Measurements from ENCODE around the gene CD200. TPM values are rescaled to one million over a fixed set of nuclear protein-coding genes. Genes with fewer than 3 reads are reported as not detected.

CD200 gene
- total and polyA plus RNA-seq, 2 experiments from 2014 or later = 51.9 to 65.0 TPM

DNA sequence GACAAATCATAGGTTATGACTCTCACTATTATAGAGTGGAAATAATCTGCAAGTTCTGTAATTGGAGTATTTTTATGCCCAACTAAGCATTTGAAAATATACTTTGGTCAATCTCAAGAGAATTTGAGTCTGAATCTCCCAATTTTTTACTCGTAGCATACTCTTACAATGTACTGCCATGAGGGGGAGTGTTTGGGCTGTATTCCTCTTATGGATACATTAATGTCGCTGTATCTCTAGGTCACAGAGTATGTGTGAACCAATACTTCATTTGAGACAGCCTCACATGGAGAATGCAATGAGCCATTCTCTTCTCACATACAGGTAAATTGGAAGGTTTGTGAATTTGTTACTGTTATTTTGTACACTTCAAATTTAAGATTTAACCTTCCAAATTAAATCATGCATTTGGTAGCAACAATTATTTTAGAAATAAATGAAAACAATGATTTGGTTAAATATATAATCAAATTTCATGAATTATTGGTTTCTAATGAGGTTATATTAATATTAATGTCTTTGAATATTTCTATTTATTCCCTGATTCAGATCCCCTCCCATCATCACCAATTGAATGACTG lies 5.5 kb upstream of the CD200 start:
- H3K27me3 ChIP-seq (ENCODE audit: insufficient read depth) = no peaks in the 10 kb centered on the region
- H3K4me2 ChIP-seq = no peak overlapping the region
- no peaks in the 10 kb centered on the region for H4K20me1 ChIP-seq (replicated peaks; ENCODE audit: insufficient read depth)
- no peaks in the 10 kb centered on the region for H3F3A ChIP-seq (replicated peaks; ENCODE audit: low read depth)
- no peak overlapping the region for H3K4me3 ChIP-seq
- no peak overlapping the region for H2AFZ ChIP-seq
- peaks cover 12% of the 10 kb centered on the region for H3K4me1 Mint-ChIP-seq
- no peaks in the 10 kb centered on the region for H3K9me2 ChIP-seq (ENCODE audit: insufficient read depth)
- TF ChIP-seq, protein P1, sequence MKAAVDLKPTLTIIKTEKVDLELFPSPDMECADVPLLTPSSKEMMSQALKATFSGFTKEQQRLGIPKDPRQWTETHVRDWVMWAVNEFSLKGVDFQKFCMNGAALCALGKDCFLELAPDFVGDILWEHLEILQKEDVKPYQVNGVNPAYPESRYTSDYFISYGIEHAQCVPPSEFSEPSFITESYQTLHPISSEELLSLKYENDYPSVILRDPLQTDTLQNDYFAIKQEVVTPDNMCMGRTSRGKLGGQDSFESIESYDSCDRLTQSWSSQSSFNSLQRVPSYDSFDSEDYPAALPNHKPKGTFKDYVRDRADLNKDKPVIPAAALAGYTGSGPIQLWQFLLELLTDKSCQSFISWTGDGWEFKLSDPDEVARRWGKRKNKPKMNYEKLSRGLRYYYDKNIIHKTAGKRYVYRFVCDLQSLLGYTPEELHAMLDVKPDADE (IDR thresholded peaks at IDR 0.05) = no peak
- TF ChIP-seq STAT1 (IDR thresholded peaks at IDR 0.05; ENCODE audit: unreplicated experiment) (no peak), ZNF114 (CRISPR knock-in tag; IDR thresholded peaks at IDR 0.05) (no peak), CREB1 (CRISPR knock-in tag; IDR thresholded peaks at IDR 0.05; ENCODE audit: low read depth) (no peak)
- TF ChIP-seq, protein P2, sequence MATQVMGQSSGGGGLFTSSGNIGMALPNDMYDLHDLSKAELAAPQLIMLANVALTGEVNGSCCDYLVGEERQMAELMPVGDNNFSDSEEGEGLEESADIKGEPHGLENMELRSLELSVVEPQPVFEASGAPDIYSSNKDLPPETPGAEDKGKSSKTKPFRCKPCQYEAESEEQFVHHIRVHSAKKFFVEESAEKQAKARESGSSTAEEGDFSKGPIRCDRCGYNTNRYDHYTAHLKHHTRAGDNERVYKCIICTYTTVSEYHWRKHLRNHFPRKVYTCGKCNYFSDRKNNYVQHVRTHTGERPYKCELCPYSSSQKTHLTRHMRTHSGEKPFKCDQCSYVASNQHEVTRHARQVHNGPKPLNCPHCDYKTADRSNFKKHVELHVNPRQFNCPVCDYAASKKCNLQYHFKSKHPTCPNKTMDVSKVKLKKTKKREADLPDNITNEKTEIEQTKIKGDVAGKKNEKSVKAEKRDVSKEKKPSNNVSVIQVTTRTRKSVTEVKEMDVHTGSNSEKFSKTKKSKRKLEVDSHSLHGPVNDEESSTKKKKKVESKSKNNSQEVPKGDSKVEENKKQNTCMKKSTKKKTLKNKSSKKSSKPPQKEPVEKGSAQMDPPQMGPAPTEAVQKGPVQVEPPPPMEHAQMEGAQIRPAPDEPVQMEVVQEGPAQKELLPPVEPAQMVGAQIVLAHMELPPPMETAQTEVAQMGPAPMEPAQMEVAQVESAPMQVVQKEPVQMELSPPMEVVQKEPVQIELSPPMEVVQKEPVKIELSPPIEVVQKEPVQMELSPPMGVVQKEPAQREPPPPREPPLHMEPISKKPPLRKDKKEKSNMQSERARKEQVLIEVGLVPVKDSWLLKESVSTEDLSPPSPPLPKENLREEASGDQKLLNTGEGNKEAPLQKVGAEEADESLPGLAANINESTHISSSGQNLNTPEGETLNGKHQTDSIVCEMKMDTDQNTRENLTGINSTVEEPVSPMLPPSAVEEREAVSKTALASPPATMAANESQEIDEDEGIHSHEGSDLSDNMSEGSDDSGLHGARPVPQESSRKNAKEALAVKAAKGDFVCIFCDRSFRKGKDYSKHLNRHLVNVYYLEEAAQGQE (IDR thresholded peaks at IDR 0.05; ENCODE audit: unreplicated experiment) = no peak
- TF ChIP-seq, protein P3, sequence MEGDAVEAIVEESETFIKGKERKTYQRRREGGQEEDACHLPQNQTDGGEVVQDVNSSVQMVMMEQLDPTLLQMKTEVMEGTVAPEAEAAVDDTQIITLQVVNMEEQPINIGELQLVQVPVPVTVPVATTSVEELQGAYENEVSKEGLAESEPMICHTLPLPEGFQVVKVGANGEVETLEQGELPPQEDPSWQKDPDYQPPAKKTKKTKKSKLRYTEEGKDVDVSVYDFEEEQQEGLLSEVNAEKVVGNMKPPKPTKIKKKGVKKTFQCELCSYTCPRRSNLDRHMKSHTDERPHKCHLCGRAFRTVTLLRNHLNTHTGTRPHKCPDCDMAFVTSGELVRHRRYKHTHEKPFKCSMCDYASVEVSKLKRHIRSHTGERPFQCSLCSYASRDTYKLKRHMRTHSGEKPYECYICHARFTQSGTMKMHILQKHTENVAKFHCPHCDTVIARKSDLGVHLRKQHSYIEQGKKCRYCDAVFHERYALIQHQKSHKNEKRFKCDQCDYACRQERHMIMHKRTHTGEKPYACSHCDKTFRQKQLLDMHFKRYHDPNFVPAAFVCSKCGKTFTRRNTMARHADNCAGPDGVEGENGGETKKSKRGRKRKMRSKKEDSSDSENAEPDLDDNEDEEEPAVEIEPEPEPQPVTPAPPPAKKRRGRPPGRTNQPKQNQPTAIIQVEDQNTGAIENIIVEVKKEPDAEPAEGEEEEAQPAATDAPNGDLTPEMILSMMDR (conservative IDR thresholded peaks at IDR 0.05; ENCODE audit: low read depth in 2 of 2) = peak; percentile 76 to 79
- TF ChIP-seq, protein P4, sequence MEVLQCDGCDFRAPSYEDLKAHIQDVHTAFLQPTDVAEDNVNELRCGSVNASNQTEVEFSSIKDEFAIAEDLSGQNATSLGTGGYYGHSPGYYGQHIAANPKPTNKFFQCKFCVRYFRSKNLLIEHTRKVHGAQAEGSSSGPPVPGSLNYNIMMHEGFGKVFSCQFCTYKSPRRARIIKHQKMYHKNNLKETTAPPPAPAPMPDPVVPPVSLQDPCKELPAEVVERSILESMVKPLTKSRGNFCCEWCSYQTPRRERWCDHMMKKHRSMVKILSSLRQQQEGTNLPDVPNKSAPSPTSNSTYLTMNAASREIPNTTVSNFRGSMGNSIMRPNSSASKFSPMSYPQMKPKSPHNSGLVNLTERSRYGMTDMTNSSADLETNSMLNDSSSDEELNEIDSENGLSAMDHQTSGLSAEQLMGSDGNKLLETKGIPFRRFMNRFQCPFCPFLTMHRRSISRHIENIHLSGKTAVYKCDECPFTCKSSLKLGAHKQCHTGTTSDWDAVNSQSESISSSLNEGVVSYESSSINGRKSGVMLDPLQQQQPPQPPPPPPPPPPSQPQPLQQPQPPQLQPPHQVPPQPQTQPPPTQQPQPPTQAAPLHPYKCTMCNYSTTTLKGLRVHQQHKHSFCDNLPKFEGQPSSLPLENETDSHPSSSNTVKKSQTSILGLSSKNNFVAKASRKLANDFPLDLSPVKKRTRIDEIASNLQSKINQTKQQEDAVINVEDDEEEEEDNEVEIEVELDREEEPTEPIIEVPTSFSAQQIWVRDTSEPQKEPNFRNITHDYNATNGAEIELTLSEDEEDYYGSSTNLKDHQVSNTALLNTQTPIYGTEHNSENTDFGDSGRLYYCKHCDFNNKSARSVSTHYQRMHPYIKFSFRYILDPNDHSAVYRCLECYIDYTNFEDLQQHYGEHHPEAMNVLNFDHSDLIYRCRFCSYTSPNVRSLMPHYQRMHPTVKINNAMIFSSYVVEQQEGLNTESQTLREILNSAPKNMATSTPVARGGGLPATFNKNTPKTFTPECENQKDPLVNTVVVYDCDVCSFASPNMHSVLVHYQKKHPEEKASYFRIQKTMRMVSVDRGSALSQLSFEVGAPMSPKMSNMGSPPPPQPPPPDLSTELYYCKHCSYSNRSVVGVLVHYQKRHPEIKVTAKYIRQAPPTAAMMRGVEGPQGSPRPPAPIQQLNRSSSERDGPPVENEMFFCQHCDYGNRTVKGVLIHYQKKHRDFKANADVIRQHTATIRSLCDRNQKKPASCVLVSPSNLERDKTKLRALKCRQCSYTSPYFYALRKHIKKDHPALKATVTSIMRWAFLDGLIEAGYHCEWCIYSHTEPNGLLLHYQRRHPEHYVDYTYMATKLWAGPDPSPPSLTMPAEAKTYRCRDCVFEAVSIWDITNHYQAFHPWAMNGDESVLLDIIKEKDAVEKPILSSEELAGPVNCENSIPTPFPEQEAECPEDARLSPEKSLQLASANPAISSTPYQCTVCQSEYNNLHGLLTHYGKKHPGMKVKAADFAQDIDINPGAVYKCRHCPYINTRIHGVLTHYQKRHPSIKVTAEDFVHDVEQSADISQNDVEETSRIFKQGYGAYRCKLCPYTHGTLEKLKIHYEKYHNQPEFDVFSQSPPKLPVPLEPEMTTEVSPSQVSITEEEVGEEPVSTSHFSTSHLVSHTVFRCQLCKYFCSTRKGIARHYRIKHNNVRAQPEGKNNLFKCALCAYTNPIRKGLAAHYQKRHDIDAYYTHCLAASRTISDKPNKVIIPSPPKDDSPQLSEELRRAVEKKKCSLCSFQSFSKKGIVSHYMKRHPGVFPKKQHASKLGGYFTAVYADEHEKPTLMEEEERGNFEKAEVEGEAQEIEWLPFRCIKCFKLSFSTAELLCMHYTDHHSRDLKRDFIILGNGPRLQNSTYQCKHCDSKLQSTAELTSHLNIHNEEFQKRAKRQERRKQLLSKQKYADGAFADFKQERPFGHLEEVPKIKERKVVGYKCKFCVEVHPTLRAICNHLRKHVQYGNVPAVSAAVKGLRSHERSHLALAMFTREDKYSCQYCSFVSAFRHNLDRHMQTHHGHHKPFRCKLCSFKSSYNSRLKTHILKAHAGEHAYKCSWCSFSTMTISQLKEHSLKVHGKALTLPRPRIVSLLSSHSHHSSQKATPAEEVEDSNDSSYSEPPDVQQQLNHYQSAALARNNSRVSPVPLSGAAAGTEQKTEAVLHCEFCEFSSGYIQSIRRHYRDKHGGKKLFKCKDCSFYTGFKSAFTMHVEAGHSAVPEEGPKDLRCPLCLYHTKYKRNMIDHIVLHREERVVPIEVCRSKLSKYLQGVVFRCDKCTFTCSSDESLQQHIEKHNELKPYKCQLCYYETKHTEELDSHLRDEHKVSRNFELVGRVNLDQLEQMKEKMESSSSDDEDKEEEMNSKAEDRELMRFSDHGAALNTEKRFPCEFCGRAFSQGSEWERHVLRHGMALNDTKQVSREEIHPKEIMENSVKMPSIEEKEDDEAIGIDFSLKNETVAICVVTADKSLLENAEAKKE (CRISPR knock-in tag; IDR thresholded peaks at IDR 0.05) = no peak
- peaks cover 19% of the 10 kb centered on the region; the same call in 1 of the 2 replicates for H3K79me2 ChIP-seq (replicated peaks; ENCODE audit: insufficient read depth)
- H3K36me3 ChIP-seq (ENCODE audit: insufficient read depth) = no peaks in the 10 kb centered on the region
- ATAC-seq (peak; percentile 90), DNase-seq (ENCODE audit: low spot score) (peak; percentile 77)
- H3K9me3 Mint-ChIP-seq = peaks cover 5% of the 10 kb centered on the region; the same call in 2 of the 3 replicates
- peaks cover 3% of the 10 kb centered on the region for H3K27me3 Mint-ChIP-seq (ENCODE audit: insufficient read depth, low read depth, poor library complexity)
- H3K27ac ChIP-seq (ENCODE audit: low read depth) = no peak overlapping the region
- H3K36me3 Mint-ChIP-seq (ENCODE audit: low read depth) = peaks cover 6% of the 10 kb centered on the region; the same call in 1 of the 3 replicates
- H3K4me3 Mint-ChIP-seq = no peak overlapping the region
- peaks cover 9% of the 10 kb centered on the region for H3K4me1 ChIP-seq (ENCODE audit: insufficient read depth)
- no peak overlapping the region for H3K27ac Mint-ChIP-seq
